Natural killer cell (primary cell): ENCODE data around the gene CAMKK1. TPM values are rescaled to one million over a fixed set of nuclear protein-coding genes. Genes with fewer than 3 reads are reported as not detected.
A peak's percentile ranks its signal among the peaks of the same experiment; 100 is the strongest.

Experiments
- ATAC-seq, 3 donors: fragments of 150-1000 bp in 2 of 3; fragments of 200-7000 bp in 1 of 3; cut with Tn5 transposase; 1 replicate in 1 of 3; 2 replicates in 2 of 3; pipeline ENCODE4 v1.10.0; 2021; ENCODE audit warnings: mild to moderate bottlenecking in 2 of 3, moderate library complexity in 2 of 3
- DNase-seq, 2 donors: peaks; one replicate each; pipeline versions ENCODE4 v3.0.0 to v3.0.0-alpha.2; 2013 to 2021; ENCODE audit warnings: mixed read lengths in 1 of 2
- H3K27ac ChIP-seq: one replicate; pipeline ENCODE4 v1.5.1; 2013; ENCODE audit warnings: mild to moderate bottlenecking, low read length
- H3K27me3 ChIP-seq: one replicate; pipeline ENCODE4 v1.6.1; 2013; ENCODE audit warnings: low read length; ENCODE audit not compliant: control insufficient read depth, insufficient read depth
- H3K36me3 ChIP-seq: one replicate; pipeline ENCODE4 v1.6.1; 2013; ENCODE audit warnings: low read length; ENCODE audit not compliant: control insufficient read depth, insufficient read depth
- H3K4me1 ChIP-seq: one replicate; pipeline ENCODE4 v1.6.1; 2013; ENCODE audit warnings: low read length; ENCODE audit not compliant: control insufficient read depth, insufficient read depth
- H3K4me3 ChIP-seq: one replicate; pipeline ENCODE4 v1.5.1; 2013; ENCODE audit warnings: low read length
- H3K9me3 ChIP-seq: one replicate; pipeline ENCODE4 v1.6.1; 2013; ENCODE audit warnings: low read length; ENCODE audit not compliant: control insufficient read depth, insufficient read depth
- H3K27ac Mint-ChIP-seq, 2 donors: one replicate each; pipeline ENCODE4 v1.8.0; 2022; ENCODE audit warnings: mild to moderate bottlenecking in 2 of 2, mixed read lengths in 2 of 2, moderate library complexity in 1 of 2
- H3K27me3 Mint-ChIP-seq, 2 donors: one replicate each; pipeline ENCODE4 v1.8.0; 2022; ENCODE audit warnings: low read depth in 2 of 2, mixed read lengths in 2 of 2
- H3K36me3 Mint-ChIP-seq: one replicate; pipeline ENCODE4 v1.8.0; 2022; ENCODE audit warnings: mixed read lengths
- H3K4me1 Mint-ChIP-seq, 2 donors: one replicate each; pipeline ENCODE4 v1.8.0; 2022; ENCODE audit warnings: mixed read lengths in 2 of 2
- H3K4me3 Mint-ChIP-seq: one replicate; pipeline ENCODE4 v1.8.0; 2022; ENCODE audit warnings: mild to moderate bottlenecking, moderate library complexity, mixed read lengths
- H3K9me3 Mint-ChIP-seq, 2 donors: one replicate each; pipeline ENCODE4 v1.8.0; 2022; ENCODE audit warnings: mixed read lengths in 2 of 2
- WGBS: methylation state at CpG from one replicate; pipeline ENCODE4 v1.1.7; 2013; ENCODE audit warnings: missing lambda C conversion rate; ENCODE audit not compliant: insufficient coverage; 5-methylcytosine and 5-hydroxymethylcytosine counted together
- intact Hi-C: fragments of 100-400 bp; cut with micrococcal nuclease; formaldehyde crosslinking; loops from one replicate; pipeline ENCODE4 v1.14.2; 2022
- total RNA-seq, 4 donors: library from RNA; stranded (reverse); fragments of 120-200 nt in 1 of 4; gene quantifications; one replicate each; pipeline versions ENCODE4 v1.2.3 to v1.2.4, GENCODE V29; 2013 to 2022
- TF ChIP-seq, protein P1 (sequence below): fragments of 200-600 bp; IDR thresholded peaks from one replicate; pipeline ENCODE4 v1.8.0; 2022; ENCODE audit warnings: antibody characterized with exemption

Gene CAMKK1
- total RNA-seq, 3 donors from 2014 or later (not counting 1 experiment from before 2014, with no cell fraction given) = 3.2 to 4.3 (median 3.9) TPM

DNA sequence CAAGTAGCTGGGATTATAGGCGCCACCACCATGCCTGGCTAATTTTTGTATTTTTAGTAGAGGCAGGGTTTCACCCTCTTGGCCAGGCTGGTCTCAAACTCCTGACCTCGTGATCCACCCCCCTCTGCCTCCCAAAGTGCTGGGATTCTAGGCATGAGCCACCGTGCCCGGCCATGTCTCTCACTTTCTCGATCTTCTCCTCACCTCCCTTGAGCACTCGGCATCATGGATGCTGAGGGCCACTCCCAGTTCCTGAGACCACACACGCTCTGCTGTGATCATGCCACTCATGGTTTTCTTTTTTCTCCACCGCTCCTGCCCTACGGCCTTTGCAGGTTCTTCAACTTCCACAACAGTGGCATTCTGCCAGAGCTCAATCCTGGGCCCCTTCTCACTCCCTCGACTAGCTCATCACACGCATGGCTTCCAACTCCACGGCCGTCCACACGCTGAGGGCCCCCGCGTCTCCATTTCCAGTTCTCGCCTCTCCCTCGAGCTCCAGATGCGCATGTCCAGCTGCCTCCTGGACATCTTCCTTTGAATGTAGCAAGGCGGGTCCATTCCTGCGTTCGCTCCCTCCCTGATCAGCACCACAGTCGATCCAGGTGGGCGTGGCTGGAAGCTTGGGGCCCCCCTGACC is 41.3 kb downstream of the CAMKK1 start:
- H3K9me3 ChIP-seq = no peaks in the 10 kb centered on the region
- H3K27ac Mint-ChIP-seq = peak overlapping the region in 1 of 2 donors; percentile 9
- no peaks in the 10 kb centered on the region for H3K27me3 ChIP-seq
- intact Hi-C loops = no loop called here
- no peaks in the 10 kb centered on the region for H3K36me3 ChIP-seq
- DNase-seq = no peak
- ATAC-seq = no peak
- peaks cover 11 to 15% of the 10 kb centered on the region in 2 donors for H3K27me3 Mint-ChIP-seq
- TF ChIP-seq, protein P1, sequence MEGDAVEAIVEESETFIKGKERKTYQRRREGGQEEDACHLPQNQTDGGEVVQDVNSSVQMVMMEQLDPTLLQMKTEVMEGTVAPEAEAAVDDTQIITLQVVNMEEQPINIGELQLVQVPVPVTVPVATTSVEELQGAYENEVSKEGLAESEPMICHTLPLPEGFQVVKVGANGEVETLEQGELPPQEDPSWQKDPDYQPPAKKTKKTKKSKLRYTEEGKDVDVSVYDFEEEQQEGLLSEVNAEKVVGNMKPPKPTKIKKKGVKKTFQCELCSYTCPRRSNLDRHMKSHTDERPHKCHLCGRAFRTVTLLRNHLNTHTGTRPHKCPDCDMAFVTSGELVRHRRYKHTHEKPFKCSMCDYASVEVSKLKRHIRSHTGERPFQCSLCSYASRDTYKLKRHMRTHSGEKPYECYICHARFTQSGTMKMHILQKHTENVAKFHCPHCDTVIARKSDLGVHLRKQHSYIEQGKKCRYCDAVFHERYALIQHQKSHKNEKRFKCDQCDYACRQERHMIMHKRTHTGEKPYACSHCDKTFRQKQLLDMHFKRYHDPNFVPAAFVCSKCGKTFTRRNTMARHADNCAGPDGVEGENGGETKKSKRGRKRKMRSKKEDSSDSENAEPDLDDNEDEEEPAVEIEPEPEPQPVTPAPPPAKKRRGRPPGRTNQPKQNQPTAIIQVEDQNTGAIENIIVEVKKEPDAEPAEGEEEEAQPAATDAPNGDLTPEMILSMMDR = no peak
- H3K4me1 ChIP-seq = no peaks in the 10 kb centered on the region
- H3K4me3 Mint-ChIP-seq = no peak overlapping the region
- no peaks in the 10 kb centered on the region for H3K9me3 Mint-ChIP-seq
- WGBS = 90% methylated on average over 24 of the region's 24 CpGs
- no peaks in the 10 kb centered on the region for H3K36me3 Mint-ChIP-seq
- H3K27ac ChIP-seq = no peak overlapping the region
- peaks cover 0 to 5% of the 10 kb centered on the region in 2 donors for H3K4me1 Mint-ChIP-seq
- no peak overlapping the region for H3K4me3 ChIP-seq

DNA sequence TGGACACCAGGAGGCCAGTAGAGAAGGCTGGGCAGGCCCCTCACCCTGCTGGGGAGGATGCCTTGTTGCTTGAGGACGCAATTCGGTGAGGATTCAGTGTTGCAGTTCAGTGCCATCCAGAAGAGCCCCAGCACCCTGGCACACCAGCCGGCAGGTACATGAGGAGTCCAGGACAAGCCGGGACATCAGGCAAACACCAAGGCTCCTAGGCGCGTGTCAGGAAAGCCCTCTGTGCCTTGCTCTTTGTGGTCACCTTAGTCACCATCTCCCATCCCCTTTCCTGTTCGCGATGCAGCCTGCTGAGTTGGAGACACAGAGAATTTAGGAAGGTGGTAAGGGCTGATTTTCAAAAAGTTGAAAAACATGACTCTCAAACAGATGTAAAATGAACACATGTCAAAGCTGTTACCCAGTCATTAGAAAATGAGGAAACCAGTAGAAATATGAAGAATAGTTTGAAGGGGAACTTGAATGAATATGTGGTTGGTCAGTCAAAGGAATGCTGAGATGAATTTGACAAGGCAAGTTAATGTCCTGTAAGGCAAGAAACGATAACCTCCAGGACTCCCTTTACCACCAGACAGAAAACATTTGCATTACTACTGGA is 44.5 kb downstream of the CAMKK1 start:
- Mint-ChIP-seq H3K27me3 (peaks cover 11 to 15% of the 10 kb centered on the region in 2 donors), H3K36me3 (no peaks in the 10 kb centered on the region), H3K9me3 (no peaks in the 10 kb centered on the region), H3K4me3 (no peak overlapping the region), H3K27ac (no peak overlapping the region), H3K4me1 (peaks cover 18 to 34% of the 10 kb centered on the region in 2 donors)
- no peaks in the 10 kb centered on the region for H3K36me3 ChIP-seq
- H3K4me3 ChIP-seq = no peak overlapping the region
- no peaks in the 10 kb centered on the region for H3K9me3 ChIP-seq
- DNase-seq = no peak
- H3K27me3 ChIP-seq = no peaks in the 10 kb centered on the region
- no peak for ATAC-seq
- intact Hi-C loops = loop anchor here (5.0 kb wide), 1 partner anchor 51 kb away; no protein-coding TSS in a partner anchor
- 72% methylated on average over 6 of the region's 9 CpGs for WGBS
- peaks cover 18% of the 10 kb centered on the region for H3K4me1 ChIP-seq
- TF ChIP-seq, protein P1 = no peak
- no peak overlapping the region for H3K27ac ChIP-seq

DNA sequence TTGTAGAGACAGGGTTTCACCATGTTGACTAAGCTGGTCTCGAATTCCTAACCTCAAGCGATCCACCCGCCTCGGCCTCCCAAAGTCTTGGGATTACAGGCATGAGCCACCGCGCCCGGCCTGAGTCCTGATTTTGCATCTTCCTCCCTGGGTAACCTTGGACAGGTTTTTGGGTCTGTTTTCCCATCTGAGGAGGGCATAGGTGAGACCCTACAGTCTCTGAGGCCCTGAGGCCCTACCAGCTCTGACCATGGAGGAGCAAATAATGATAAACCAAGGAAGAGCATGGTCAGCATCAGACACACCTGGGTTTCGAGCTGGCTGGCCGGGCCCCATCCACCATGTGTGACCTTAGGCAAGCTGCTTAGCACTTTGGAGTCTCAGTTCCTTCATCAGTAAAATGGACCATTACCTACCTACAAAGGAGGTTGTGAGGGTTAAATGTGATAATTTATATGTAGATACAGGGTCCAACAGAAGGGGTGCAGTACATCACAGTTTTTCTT is 45.6 kb downstream of the CAMKK1 start:
- Histone ChIP-seq H3K4me3 (no peak overlapping the region), H3K4me1 (peaks cover 18% of the 10 kb centered on the region), H3K9me3 (no peaks in the 10 kb centered on the region), H3K27me3 (no peaks in the 10 kb centered on the region), H3K36me3 (no peaks in the 10 kb centered on the region), H3K27ac (no peak overlapping the region)
- peaks cover 18 to 35% of the 10 kb centered on the region in 2 donors for H3K4me1 Mint-ChIP-seq
- H3K27ac Mint-ChIP-seq = no peak overlapping the region
- DNase-seq (no peak), ATAC-seq (no peak)
- peaks cover 8 to 10% of the 10 kb centered on the region in 2 donors for H3K27me3 Mint-ChIP-seq
- TF ChIP-seq, protein P1 = no peak
- 98% methylated on average over 9 of the region's 9 CpGs for WGBS
- H3K4me3 Mint-ChIP-seq = peak overlapping the region; percentile 11
- intact Hi-C loops = loop anchor here (5.0 kb wide), 1 partner anchor 50 kb away; no protein-coding TSS in a partner anchor
- no peaks in the 10 kb centered on the region for H3K36me3 Mint-ChIP-seq
- no peaks in the 10 kb centered on the region for H3K9me3 Mint-ChIP-seq
